Measurements from ENCODE around the gene TEAD1. TPM values are rescaled to one million over a fixed set of nuclear protein-coding genes. Genes with fewer than 3 reads are reported as not detected.

The TEAD1 gene
- total and polyA plus RNA-seq, 9 of the 15 experiments (the other 6 are each of a cell fraction or from before 2014, with no cell fraction given) = 1.7 to 17.7 (median 10.8) TPM

GRCh38 chr11:12893787-12894672 lies 219.8 kb downstream of the TEAD1 start (continued):
- no peak for TF ChIP-seq PBX2 (CRISPR knock-in tag; IDR thresholded peaks at IDR 0.05; ENCODE audit: low read depth)
- TF ChIP-seq PBX2 (tag; conservative IDR thresholded peaks at IDR 0.05; ENCODE audit: low read depth) = peak; percentile 71
- TF ChIP-seq NCOR1 (IDR thresholded peaks at IDR 0.05) = no peak
- TF ChIP-seq XRCC5 (IDR thresholded peaks at IDR 0.05; ENCODE audit: low read depth, low read length) = no peak
- TF ChIP-seq TRIM28 (IDR thresholded peaks at IDR 0.05) = no peak
- TF ChIP-seq MEIS2 (IDR thresholded peaks at IDR 0.05; ENCODE audit: partially characterized antibody) = peak; percentile 42
- no peak for TF ChIP-seq ZNF3 (CRISPR knock-in tag; IDR thresholded peaks at IDR 0.05)
- no peak for TF ChIP-seq RBM39 (optimal IDR thresholded peaks at IDR 0.05; ENCODE audit: low read depth, low read length)
- no peak for TF ChIP-seq ATF7 (IDR thresholded peaks at IDR 0.05)
- no peak for TF ChIP-seq ETS1 (conservative IDR thresholded peaks at IDR 0.05; ENCODE audit: control insufficient read depth, low read depth, low read length)
- no peak for TF ChIP-seq PTRF (tag; IDR thresholded peaks at IDR 0.05)
- peak; percentile 55; the same call in 1 of the 2 replicates for TF ChIP-seq REST (IDR thresholded peaks at IDR 0.05; ENCODE audit: borderline replicate concordance)
- TF ChIP-seq REST (CRISPR knock-in tag; IDR thresholded peaks at IDR 0.05; ENCODE audit: low read depth) = no peak
- TF ChIP-seq, protein P1, sequence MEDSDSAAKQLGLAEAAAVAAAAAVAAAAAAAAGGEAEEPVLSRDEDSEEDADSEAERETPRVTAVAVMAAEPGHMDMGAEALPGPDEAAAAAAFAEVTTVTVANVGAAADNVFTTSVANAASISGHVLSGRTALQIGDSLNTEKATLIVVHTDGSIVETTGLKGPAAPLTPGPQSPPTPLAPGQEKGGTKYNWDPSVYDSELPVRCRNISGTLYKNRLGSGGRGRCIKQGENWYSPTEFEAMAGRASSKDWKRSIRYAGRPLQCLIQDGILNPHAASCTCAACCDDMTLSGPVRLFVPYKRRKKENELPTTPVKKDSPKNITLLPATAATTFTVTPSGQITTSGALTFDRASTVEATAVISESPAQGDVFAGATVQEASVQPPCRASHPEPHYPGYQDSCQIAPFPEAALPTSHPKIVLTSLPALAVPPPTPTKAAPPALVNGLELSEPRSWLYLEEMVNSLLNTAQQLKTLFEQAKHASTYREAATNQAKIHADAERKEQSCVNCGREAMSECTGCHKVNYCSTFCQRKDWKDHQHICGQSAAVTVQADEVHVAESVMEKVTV (CRISPR knock-in tag; IDR thresholded peaks at IDR 0.05) = peak; percentile 71
